Stimulated activated naive CD8-positive, alpha-beta T cell treated with anti-CD3 and anti-CD28 coated beads, Interleukin-15, Interleukin-2, amounts not matched to agents 100 U/mL and 50 U/mL, for 24 hours (primary cell): ENCODE measurements around the gene EXOC3L1.
A peak's percentile ranks its signal among the peaks of the same experiment; 100 is the strongest.

Experiments used
- ATAC-seq: fragments of 150-1000 bp; cut with Tn5 transposase; one replicate; pipeline ENCODE4 v1.10.0; 2021
- DNase-seq: peaks from one replicate; pipeline ENCODE4 v3.0.0; 2021

EXOC3L1 gene

GRCh38 chr16:67199011-67199807 lies 9.3 kb upstream of the EXOC3L1 start, which contains the start of gene ELMO3:
ELMO3 (plus strand) TSS chr16:67199131; CDS start chr16:67199327, 196 bp downstream.
- ATAC-seq (peak; percentile 20), DNase-seq (no peak)

DNA sequence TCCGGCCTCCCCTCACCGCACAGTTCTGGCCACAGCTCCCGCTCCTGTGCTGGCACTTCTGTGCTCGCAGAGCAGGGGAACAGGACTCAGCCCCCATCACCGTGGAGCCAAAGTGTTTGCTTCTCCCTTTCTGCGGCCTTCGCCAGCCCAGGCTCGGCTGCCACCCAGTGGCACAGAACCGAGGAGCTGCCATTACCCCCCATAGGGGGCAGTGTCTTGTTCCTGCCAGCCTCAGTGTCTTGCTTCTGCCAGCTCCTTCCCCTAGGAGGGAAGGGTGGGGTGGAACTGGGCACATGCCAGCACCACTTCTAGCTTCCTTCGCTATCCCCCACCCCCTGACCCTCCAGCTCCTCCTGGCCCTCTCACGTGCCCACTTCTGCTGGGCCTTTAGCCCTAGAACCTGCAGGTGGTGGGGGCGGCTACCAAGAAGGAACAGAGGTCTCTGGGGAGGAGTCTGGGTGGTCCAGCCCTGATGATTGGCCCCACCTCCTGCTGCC lies 8.3 kb upstream of the EXOC3L1 start:
- DNase-seq = no peak
- peak; percentile 34 for ATAC-seq

DNA sequence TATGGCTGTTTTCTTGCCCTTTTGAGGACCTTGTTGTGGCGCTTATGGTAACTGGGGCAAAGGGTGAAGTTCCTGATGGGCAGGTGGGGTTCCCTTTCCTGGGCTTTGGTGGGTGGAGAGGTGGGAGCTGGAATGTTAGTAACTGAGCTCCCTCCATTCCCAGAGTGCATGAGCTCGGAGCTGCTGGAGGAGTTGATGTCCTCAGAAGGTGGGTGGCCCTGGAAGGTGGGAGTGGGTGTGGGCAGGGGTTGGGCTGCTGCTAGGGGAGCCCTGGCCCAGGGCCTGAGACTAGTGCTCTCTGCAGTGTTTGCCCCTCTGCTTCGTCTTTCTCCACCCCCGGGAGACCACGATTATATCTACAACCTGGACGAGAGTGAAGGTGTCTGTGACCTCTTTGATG lies 7.8 kb upstream of the EXOC3L1 start:
- DNase-seq (no peak), ATAC-seq (no peak)

GRCh38 chr16:67196881-67197280 lies 6.9 kb upstream of the EXOC3L1 start:
- DNase-seq = no peak
- ATAC-seq = no peak

DNA sequence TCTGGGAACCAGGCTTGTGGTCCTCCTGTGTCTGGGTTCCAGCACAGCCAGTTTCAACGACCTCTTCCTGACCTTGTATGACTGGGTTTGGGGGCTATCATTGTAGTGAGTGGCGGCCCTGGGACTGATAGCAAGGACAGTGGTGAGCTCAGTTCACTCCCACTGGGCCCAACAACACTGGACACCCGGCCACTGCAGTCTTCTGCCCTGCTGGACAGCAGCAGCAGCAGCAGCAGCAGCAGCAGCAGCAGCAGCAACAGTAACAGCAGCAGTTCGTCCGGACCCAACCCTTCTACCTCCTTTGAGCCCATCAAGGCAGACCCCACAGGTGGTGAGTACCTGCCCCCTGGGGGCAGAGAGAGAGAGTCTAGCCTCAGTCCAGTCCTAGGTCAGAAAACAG lies 5.7 kb upstream of the EXOC3L1 start:
- DNase-seq = no peak
- ATAC-seq = no peak

DNA sequence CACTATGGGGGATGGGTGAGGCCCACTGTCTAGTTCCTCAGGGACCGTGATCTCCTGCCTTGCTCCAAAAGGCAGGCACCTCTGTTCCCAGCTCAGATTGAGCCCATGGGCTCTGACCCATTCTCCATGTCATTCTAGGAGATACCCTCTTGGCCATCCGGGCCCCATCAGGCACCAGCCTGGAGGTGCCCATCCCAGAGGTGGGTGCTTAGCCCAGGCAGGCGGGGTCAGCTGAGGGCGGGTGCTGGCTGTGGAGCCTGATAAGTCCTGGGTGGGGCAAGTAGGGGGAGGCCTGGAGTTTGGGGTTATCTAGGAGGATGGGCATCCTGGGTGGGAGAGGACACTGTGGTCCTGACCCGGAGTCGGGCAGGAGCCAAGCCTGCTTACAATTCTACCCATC lies 4.3 kb upstream of the EXOC3L1 start:
- DNase-seq (no peak), ATAC-seq (no peak)

DNA sequence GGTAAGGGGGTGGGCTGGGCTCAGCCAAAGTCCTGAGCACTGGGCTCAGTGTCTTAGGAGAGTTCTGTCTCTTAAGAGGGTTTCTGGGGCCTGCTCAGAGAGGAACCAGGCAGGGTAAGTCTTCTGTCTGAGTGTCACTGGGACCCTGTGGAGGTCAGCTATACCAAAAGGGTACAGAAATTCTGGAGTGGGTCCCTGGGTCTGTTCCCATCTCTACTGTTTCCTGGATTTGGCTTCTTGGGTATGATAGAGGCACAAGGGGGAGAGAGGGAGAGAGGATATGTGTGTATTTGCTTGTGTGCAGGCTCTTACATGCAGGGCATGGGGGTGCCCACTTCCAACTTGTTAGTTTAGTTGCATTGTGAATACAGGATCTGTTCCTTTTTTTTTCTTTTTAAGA lies 3.6 kb upstream of the EXOC3L1 start:
- no peak for ATAC-seq
- DNase-seq = no peak

- DNase-seq (no peak), ATAC-seq (no peak)
These were observed 2.9 kb upstream of the EXOC3L1 start for GRCh38 chr16:67192781-67193361.

- DNase-seq = peak; percentile 92
These were observed 2.2 kb upstream of the EXOC3L1 start, which contains the start of gene E2F4 for GRCh38 chr16:67191995-67192681. E2F4 (plus strand) TSS chr16:67192155; CDS start chr16:67192228, 73 bp downstream.

GRCh38 chr16:67191411-67191994 lies 1.6 kb upstream of the EXOC3L1 start:
- ATAC-seq = no peak
- DNase-seq = no peak

More at GRCh38 chr16:67191995-67192681, 2.2 kb upstream of the EXOC3L1 start, which contains the start of gene E2F4:
- ATAC-seq = peak; percentile 99

DNA sequence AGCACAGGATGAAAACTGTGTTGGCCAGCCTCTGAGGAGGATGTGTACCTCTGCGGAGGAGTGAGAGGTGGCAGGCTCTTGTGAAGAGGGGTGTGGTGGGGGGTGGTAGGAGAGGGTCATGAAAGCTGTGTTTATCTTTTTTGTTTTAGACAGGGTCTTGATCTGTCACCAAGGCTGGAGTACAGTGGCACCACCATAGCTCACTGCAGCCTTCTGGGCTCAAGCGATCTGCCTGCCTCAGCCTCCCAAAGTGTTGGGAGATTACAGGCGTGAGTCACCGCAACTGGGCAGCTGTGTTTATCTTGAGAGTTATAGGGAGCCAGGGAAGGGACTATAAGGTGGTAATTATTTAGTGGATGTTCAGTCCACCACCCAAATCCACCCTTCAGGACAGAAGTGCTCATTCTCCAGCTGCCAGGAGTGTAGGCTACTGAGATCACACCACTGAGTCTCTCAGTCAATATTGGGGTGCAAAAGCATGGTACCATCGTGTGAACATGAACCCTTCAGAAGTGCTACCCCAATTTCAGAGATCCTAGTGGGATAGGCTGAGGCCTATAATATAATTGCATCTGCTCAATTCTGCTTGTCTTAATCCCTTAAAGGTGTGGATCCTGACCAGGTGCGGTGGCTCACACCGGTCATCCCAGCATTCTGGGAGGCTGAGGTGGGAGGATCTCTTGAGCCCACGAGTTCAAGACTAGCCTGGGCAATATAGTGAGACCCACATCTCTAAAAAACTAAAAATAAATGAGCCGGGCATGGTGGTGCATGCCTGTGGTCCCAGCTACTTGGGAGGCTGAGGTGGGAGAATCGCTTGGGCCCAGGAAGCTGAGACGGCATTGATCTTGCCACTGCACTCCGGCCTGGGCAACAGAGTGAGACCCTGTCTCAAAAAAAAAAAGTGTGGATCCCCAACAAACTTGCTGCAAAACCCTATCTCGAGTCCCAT lies 788 bp upstream of the EXOC3L1 start:
- no peak for ATAC-seq
- DNase-seq = no peak

DNA sequence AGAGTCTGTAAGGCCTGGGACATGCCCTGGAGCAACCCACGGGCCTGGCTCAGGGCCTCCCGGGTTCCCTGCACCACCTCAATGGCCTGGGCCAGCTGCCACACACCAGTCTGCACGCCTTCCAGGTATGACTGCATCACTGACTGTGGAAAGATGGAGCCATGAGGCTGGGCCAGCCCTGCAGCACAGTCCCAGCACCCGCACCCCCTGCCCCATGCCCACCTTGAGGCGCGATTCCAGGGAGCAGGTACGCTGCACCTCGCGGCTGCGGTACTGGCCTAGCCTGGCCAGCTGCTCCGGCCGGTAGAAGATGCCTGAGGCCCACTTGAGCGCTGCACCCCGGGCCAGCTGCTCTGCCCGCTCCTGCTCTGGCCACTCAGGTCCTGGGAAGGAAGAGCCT lies 1.1 kb downstream of the EXOC3L1 start:
- DNase-seq = no peak
- no peak for ATAC-seq

DNA sequence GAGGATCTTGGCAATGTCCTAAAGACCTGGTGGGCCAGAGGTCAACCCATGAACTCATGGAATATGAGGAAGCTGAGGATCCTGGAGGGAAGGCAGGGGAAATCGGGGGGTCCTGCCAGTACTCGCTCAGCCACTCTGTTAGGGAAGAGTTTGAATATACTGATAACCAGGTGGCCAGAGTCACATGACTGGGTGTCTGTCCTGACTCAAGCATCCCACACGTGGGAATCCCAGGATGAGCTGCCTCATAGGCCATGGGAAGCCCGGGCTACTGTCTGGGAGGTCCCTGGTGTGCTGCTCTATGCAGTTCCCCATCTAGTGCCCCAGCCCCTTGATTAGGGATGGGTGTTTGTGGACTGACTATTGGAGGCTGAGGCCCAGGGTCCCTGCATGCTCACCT lies 1.6 kb downstream of the EXOC3L1 start:
- ATAC-seq (no peak), DNase-seq (no peak)

GRCh38 chr16:67187175-67187890 lies 2.6 kb downstream of the EXOC3L1 start:
- DNase-seq = no peak
- ATAC-seq = no peak

DNA sequence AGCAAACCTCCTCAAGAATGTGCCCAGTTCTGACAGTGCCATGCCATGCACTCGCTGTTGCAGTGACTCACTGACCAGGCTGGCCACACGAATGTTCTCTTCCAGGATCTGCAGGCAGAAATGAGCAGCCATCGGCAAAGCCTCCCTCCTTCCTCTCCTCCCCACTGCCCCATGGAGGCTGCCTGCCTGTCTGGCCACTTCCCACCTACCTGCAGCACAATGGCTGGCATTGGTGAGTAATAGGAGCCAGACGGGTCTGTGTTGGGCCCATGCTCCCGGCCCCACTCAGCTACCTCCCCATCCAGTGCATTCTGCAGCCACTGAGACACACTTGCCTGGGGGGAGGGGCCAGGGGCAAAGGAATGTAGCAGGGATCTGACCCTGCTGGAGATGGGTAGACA lies 3.4 kb downstream of the EXOC3L1 start:
- DNase-seq (no peak), ATAC-seq (no peak)

- DNase-seq (no peak), ATAC-seq (no peak)
These were observed 4.2 kb downstream of the EXOC3L1 start for GRCh38 chr16:67185651-67186134.

GRCh38 chr16:67184995-67185650 lies 4.8 kb downstream of the EXOC3L1 start:
- ATAC-seq (peak; percentile 42), DNase-seq (peak; percentile 93)

DNA sequence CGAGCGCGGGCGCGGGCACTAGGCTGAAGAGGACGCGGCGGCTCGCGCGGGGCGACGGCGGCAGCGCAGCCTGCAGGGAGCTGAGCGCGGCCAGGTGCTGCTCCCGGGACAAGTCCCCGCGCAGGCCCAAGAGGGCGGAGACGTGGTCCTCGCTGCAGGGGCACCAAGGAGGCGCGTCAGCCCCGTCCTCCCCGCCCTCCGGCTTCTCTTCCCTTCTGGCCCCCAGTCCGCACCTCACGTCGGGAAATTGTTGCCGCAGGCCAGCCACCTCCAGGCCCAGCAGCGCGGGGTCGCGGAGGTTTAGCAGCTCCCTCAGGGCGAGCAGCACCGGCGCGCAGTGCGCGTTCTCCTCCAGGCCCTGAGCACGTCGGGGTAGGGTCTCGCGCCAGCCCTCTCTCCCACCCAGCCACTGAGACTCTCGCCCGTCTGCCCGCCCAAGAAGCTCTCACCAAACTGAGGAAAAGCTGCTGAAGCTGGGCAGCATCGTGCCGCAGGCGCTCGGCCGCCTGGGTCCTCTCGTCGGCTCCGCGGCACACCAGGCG lies 5.4 kb downstream of the EXOC3L1 start:
- DNase-seq = peak; percentile 39
- no peak for ATAC-seq

DNA sequence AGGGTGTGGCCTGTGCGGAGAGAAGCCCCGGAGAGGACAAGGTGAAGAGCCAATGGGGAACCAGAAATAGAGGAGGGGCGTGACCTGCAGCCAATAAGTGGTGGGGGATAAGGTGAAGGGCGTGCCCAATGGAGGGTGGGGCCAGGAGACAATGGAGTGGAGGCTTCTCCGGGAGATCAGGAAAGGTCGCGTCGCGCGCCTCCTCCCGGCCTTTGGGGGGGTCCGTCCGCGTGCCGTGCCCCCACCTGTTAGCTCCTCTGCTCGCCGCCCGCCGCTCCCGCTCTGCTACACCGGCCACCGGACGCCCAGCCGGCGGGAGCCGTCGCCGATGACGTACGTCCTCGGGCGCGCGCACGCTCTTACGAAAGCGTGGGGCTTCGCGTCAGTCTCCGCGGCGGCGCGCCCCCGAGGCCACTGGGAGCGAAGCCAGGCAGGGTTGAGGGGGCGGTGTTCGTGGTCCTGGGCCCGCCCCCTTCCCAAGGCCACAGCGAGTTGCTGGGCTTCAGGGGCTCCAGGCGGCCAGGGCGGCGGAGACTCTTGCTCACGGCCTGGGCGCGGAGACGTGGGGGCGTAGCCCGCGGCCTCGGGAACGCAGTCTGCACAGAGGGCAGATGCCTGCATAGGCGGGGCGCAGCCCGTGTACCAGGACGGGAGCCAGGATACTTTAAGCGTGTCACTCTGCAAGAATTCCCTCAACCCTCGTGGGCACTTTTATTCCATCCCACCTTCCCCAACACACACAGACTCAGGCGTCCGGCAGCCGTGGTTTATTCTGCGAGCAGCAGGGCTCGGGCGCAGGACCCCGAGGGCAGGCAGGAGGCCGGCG lies 6.1 kb downstream of the EXOC3L1 start, which contains the start of gene MATCAP1:
Gene MATCAP1, minus strand, starts transcription at position 337 of the 826 bp plus-strand sequence. CDS start 3,353 bp downstream, outside the sequence.
- ATAC-seq (peak; percentile 96), DNase-seq (peak; percentile 93)
